Renal cortical epithelial cell (primary cell): Measurements from ENCODE around the gene MACROD2. TPM values are rescaled to one million over a fixed set of nuclear protein-coding genes. Genes with fewer than 3 reads are reported as not detected.
"Not testable (repeated sequence)": the region's sequence is repeated elsewhere in the genome, so short reads cannot be mapped to it uniquely, and the experiment has no call there.

Source experiments
- DNase-seq: peaks from one replicate; pipeline ENCODE4 v3.0.0-alpha.2; 2011; ENCODE audit warnings: low read depth
- total RNA-seq: library from RNA; depleted of rRNA; stranded (reverse); fragments of >200 nt; gene quantifications from 2 replicates; pipeline ENCODE4 v1.2.3, GENCODE V29; 2014

The MACROD2 gene
- total RNA-seq, 1 donor from 2014 or later, result 5.4 TPM

- no peak for DNase-seq
Observed at GRCh38 chr20:15937179-15937578, 1941.9 kb downstream of the MACROD2 start.

GRCh38 chr20:15938847-15939246 lies 1943.5 kb downstream of the MACROD2 start:
- DNase-seq, result no peak

GRCh38 chr20:15940127-15940526 lies 1944.8 kb downstream of the MACROD2 start:
- DNase-seq, result no peak

GRCh38 chr20:15942130-15942529 lies 1946.8 kb downstream of the MACROD2 start:
- peak; percentile 86 for DNase-seq

GRCh38 chr20:15945289-15945688 lies 1950.0 kb downstream of the MACROD2 start:
- no peak for DNase-seq

- no peak for DNase-seq
Observed at GRCh38 chr20:15949391-15949790, 1954.1 kb downstream of the MACROD2 start.

- no peak for DNase-seq
Observed at GRCh38 chr20:15951658-15952057, 1956.3 kb downstream of the MACROD2 start.

GRCh38 chr20:15958142-15958541 lies 1962.8 kb downstream of the MACROD2 start:
- DNase-seq, result no peak

- DNase-seq, result no peak
Observed at GRCh38 chr20:15965165-15965564, 1969.8 kb downstream of the MACROD2 start.

- DNase-seq, result no peak
Observed at GRCh38 chr20:15967334-15967733, 1972.0 kb downstream of the MACROD2 start.

GRCh38 chr20:15976047-15976736 lies 1980.9 kb downstream of the MACROD2 start:
- peak; percentile 3 for DNase-seq

- DNase-seq, result no peak
Observed at GRCh38 chr20:15977026-15977425, 1981.7 kb downstream of the MACROD2 start.

- no peak for DNase-seq
Observed at GRCh38 chr20:15977758-15978157, 1982.4 kb downstream of the MACROD2 start.

- not testable (repeated sequence) for DNase-seq
Observed at GRCh38 chr20:15985494-15986368, 1990.4 kb downstream of the MACROD2 start.

GRCh38 chr20:15986690-15987089 lies 1991.4 kb downstream of the MACROD2 start:
- no peak for DNase-seq

GRCh38 chr20:15991279-15991678 lies 1996.0 kb downstream of the MACROD2 start:
- no peak for DNase-seq

- DNase-seq, result peak; percentile 64
Observed at GRCh38 chr20:15992564-15992963, 1997.2 kb downstream of the MACROD2 start.

- no peak for DNase-seq
Observed at GRCh38 chr20:16000112-16000511, 2004.8 kb downstream of the MACROD2 start.

GRCh38 chr20:16001286-16001685 lies 2006.0 kb downstream of the MACROD2 start:
- no peak for DNase-seq

GRCh38 chr20:16003310-16003709 lies 2008.0 kb downstream of the MACROD2 start:
- DNase-seq, result no peak

GRCh38 chr20:16004108-16004854 lies 2009.0 kb downstream of the MACROD2 start:
- no peak for DNase-seq
